HCT116 (cell line): Measurements from ENCODE around the gene MAST4. TPM values are rescaled to one million over a fixed set of nuclear protein-coding genes. Genes with fewer than 3 reads are reported as not detected.

Experiments used
- ATAC-seq: fragments of 200-7000 bp; cut with Tn5 transposase; 2 replicates; pipeline ENCODE4 v1.9.1; 2020; ENCODE audit warnings: mild to moderate bottlenecking, moderate library complexity
- BruUV-seq: library from RNA; stranded (reverse); fragments of 400-500 nt; replicated peaks from 2 replicates; lab custom pipeline; 2021; lab: Mats Ljungman, UMichigan
- CTCF ChIA-PET: fragments of 300-600 bp; sonication (Branson Sonifier 250); formaldehyde crosslinking; loops from one replicate; lab custom pipeline; 2021; ENCODE audit warnings: antibody characterized with exemption; lab: Charles Lee
- POLR2A ChIA-PET: fragments of 300-600, 350-600 bp; sonication (Branson Sonifier 250); formaldehyde crosslinking; loops from one replicate; lab custom pipeline; 2021; ENCODE audit warnings: antibody characterized with exemption; lab: Charles Lee
- RAD21 ChIA-PET, 2 experiments: fragments of 300-600 bp; sonication (Branson Sonifier 250); formaldehyde crosslinking; loops; one replicate each; lab custom pipeline; 2023; ENCODE audit warnings: low total read pairs in 2 of 2; ENCODE audit not compliant: uncharacterized antibody in 2 of 2, unreplicated experiment in 2 of 2, low non-redundant PET in 1 of 2; lab: Charles Lee
- DNase-seq: peaks from one replicate; pipeline ENCODE4 v3.0.0-alpha.2; 2010; ENCODE audit warnings: low read depth, low spot score
- H2AFZ ChIP-seq: fragments of 200-600 bp; shearing (Covaris generic), sonication (generic); 2 replicates; pipeline ENCODE4 v1.6.1; 2017; ENCODE audit warnings: low read depth, mixed run types, mixed read lengths, antibody characterized with exemption, low read length; ENCODE audit not compliant: poor library complexity, severe bottlenecking
- H3K27ac ChIP-seq: 2 replicates; pipeline ENCODE4 v1.5.1; 2012; ENCODE audit warnings: low read depth, low read length
- H3K27me3 ChIP-seq: fragments of 200-600 bp; sonication (generic); 2 replicates; pipeline ENCODE4 v1.6.1; 2016; ENCODE audit warnings: mixed run types, low read length, mixed read lengths; ENCODE audit not compliant: insufficient read depth
- H3K36me3 ChIP-seq, 2 experiments: fragments of 200-500 bp in 1 of 2; fragments of 200-600 bp in 1 of 2; sonication (Bioruptor generic) in 1 of 2; sonication (generic) in 1 of 2; 2 replicates each; pipeline versions ENCODE4 v1.5.1 to v1.6.1; 2014 to 2016; ENCODE audit warnings: low read length in 2 of 2, inconsistent platforms in 1 of 2, mixed read lengths in 1 of 2, mixed run types in 1 of 2; ENCODE audit not compliant: insufficient read depth in 2 of 2, control insufficient read depth in 1 of 2
- H3K4me1 ChIP-seq, 2 experiments: fragments of 200-600 bp in 1 of 2; sonication (generic) in 1 of 2; 2 replicates each; pipeline versions ENCODE4 v1.5.1 to v1.6.1; 2012 to 2017; ENCODE audit warnings: low read length in 2 of 2, inconsistent platforms in 1 of 2, mild to moderate bottlenecking in 1 of 2, mixed read lengths in 1 of 2, mixed run types in 1 of 2, moderate library complexity in 1 of 2; ENCODE audit not compliant: insufficient read depth in 2 of 2, control insufficient read depth in 1 of 2
- H3K4me2 ChIP-seq: fragments of 200-600 bp; sonication (generic); 2 replicates; pipeline ENCODE4 v1.6.1; 2017; ENCODE audit warnings: mixed run types, low read length, mixed read lengths
- H3K4me3 ChIP-seq, 2 experiments: fragments of 200-600 bp in 1 of 2; sonication (generic) in 1 of 2; replicated peaks in 1 of 2; 2 replicates each; pipeline ENCODE4 v1.5.1; 2011 to 2016; ENCODE audit warnings: low read length in 2 of 2, control low read depth in 1 of 2, low read depth in 1 of 2, mild to moderate bottlenecking in 1 of 2, mixed read lengths in 1 of 2, mixed run types in 1 of 2
- H3K79me2 ChIP-seq: fragments of 200-600 bp; sonication (generic); 2 replicates; pipeline ENCODE4 v1.6.1; 2017; ENCODE audit warnings: mild to moderate bottlenecking, mixed run types, low read length, moderate library complexity, mixed read lengths; ENCODE audit not compliant: insufficient read depth
- H3K9ac ChIP-seq: fragments of 200-600 bp; sonication (generic); 2 replicates; pipeline ENCODE4 v1.6.1; 2016; ENCODE audit warnings: low read length, mixed read lengths
- H3K9me2 ChIP-seq: fragments of 200-600 bp; sonication (generic), shearing (Covaris generic); 2 replicates; pipeline ENCODE4 v1.6.1; 2017; ENCODE audit warnings: mixed run types, mild to moderate bottlenecking, moderate library complexity; ENCODE audit not compliant: insufficient read depth
- H3K9me3 ChIP-seq, 2 experiments: fragments of 200-500 bp in 1 of 2; fragments of 200-600 bp in 1 of 2; sonication (Bioruptor generic) in 1 of 2; sonication (generic) in 1 of 2; 2 replicates each; pipeline ENCODE4 v1.6.1; 2014 to 2017; ENCODE audit warnings: low read length in 2 of 2, mixed read lengths in 2 of 2, inconsistent platforms in 1 of 2, low read depth in 1 of 2, mild to moderate bottlenecking in 1 of 2, mixed run types in 1 of 2, moderate library complexity in 1 of 2; ENCODE audit not compliant: control insufficient read depth in 1 of 2, insufficient read depth in 1 of 2
- H4K20me1 ChIP-seq: fragments of 200-600 bp; sonication (generic), shearing (Covaris generic); 2 replicates; pipeline ENCODE4 v1.6.1; 2017; ENCODE audit warnings: mixed run types, mild to moderate bottlenecking, moderate library complexity; ENCODE audit not compliant: insufficient read depth
- ATF3 ChIP-seq: IDR thresholded peaks from 2 replicates; pipeline ENCODE4 v1.6.1; 2012
- CBX3 ChIP-seq: IDR thresholded peaks from 2 replicates; pipeline ENCODE4 v1.6.1; 2012; ENCODE audit warnings: low read depth
- CEBPB ChIP-seq: IDR thresholded peaks from 2 replicates; pipeline ENCODE4 v1.6.1; 2012; ENCODE audit warnings: low read depth
- CTCF ChIP-seq, 3 experiments: fragments of 200-600 bp in 1 of 3; sonication (generic) in 1 of 3; IDR thresholded peaks in 2 of 3; conservative IDR thresholded peaks in 1 of 3; 2 replicates each; pipeline ENCODE4 v1.5.1; 2012 to 2017; ENCODE audit warnings: low read depth in 2 of 3, low read length in 2 of 3, antibody characterized with exemption in 1 of 3, borderline replicate concordance in 1 of 3, control low read depth in 1 of 3, mild to moderate bottlenecking in 1 of 3, mixed read lengths in 1 of 3, mixed run types in 1 of 3, moderate library complexity in 1 of 3; ENCODE audit not compliant: insufficient read depth in 1 of 3
- EGR1 ChIP-seq: IDR thresholded peaks from 2 replicates; pipeline ENCODE4 v1.6.1; 2012; ENCODE audit warnings: low read depth
- ELF1 ChIP-seq: IDR thresholded peaks from 2 replicates; pipeline ENCODE4 v1.6.1; 2012; ENCODE audit warnings: low read depth, borderline replicate concordance
- EZH2 ChIP-seq: fragments of 200-600 bp; sonication (generic); IDR thresholded peaks from 2 replicates; pipeline ENCODE4 v1.6.1; 2017; ENCODE audit warnings: antibody characterized with exemption, mixed run types
- EZH2phosphoT487 ChIP-seq: fragments of 200-600 bp; IDR thresholded peaks from 2 replicates; pipeline ENCODE4 v1.6.1; 2018; ENCODE audit warnings: antibody characterized with exemption, borderline replicate concordance
- FOSL1 ChIP-seq: IDR thresholded peaks from 2 replicates; pipeline ENCODE4 v1.6.1; 2012; ENCODE audit warnings: low read depth
- JUND ChIP-seq: IDR thresholded peaks from 2 replicates; pipeline ENCODE4 v1.6.1; 2012
- RAD21 ChIP-seq: IDR thresholded peaks from 2 replicates; pipeline ENCODE4 v1.6.1; 2012; ENCODE audit warnings: low read depth, mild to moderate bottlenecking
- SIN3A ChIP-seq: IDR thresholded peaks from 2 replicates; pipeline ENCODE4 v1.6.1; 2012; ENCODE audit warnings: low read depth
- SP1 ChIP-seq: IDR thresholded peaks from 2 replicates; pipeline ENCODE4 v1.6.1; 2012; ENCODE audit warnings: low read depth
- SRF ChIP-seq: IDR thresholded peaks from 2 replicates; pipeline ENCODE4 v1.6.1; 2012; ENCODE audit warnings: low read depth
- TCF7L2 ChIP-seq: IDR thresholded peaks from 2 replicates; pipeline ENCODE4 v1.7.0; 2011; ENCODE audit warnings: borderline replicate concordance, inconsistent platforms; ENCODE audit not compliant: insufficient read depth, insufficient read length; ENCODE audit errors: extremely low read depth
- YY1 ChIP-seq: IDR thresholded peaks from 2 replicates; pipeline ENCODE4 v1.6.1; 2011; ENCODE audit warnings: low read length, low read depth, moderate library complexity, mild to moderate bottlenecking; ENCODE audit not compliant: insufficient replicate concordance; ENCODE audit errors: extremely low read depth
- ZBTB33 ChIP-seq: IDR thresholded peaks from 2 replicates; pipeline ENCODE4 v1.6.1; 2011; ENCODE audit warnings: mild to moderate bottlenecking, low read length, moderate library complexity; ENCODE audit not compliant: insufficient replicate concordance; ENCODE audit errors: extremely low read depth
- ZFX ChIP-seq: fragments of 450-650 bp; IDR thresholded peaks from 2 replicates; pipeline ENCODE4 v1.6.1; 2017
- ZNF274 ChIP-seq: fragments of 200-500 bp; sonication (Bioruptor generic); IDR thresholded peaks from 2 replicates; pipeline ENCODE4 v1.6.1; 2014; ENCODE audit warnings: mild to moderate bottlenecking, low read depth, low read length, inconsistent platforms
- intact Hi-C: fragments of 100-400 bp; cut with micrococcal nuclease; formaldehyde crosslinking; loops from 2 replicates; pipeline ENCODE4 v1.10.0; 2022
- total RNA-seq: library from RNA; stranded (reverse); gene quantifications from one replicate; pipeline ENCODE4 v1.2.1, GENCODE V29; 2021; ENCODE audit not compliant: unreplicated experiment
- TF ChIP-seq, protein P1 (sequence below): IDR thresholded peaks from 2 replicates; pipeline ENCODE4 v1.6.1; 2012

MAST4 gene
- total RNA-seq, 1 experiment from 2014 or later, result 1.1 TPM

DNA sequence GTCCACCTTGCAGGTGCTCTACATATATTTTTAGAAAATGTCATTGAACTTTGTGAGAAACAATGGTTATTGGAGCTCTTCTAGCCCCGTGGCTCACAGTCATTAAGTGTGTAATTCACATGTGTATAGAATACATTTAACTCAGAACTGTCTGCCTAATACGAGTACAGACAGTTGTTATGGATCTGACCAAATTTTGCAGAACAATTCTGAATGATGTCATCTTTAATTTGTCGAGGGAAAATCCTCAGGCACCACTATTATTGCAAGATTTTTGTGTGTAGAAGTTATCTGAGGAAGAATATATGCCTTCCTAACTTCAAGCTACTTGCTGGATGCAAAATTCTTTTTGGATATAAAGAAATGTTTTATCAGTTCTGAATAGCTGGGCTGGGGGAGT is 383.5 kb downstream of the MAST4 start (continued):
- no peak for TF ChIP-seq RAD21
- no peak for TF ChIP-seq CEBPB
- no peak for TF ChIP-seq YY1
- TF ChIP-seq SIN3A, result no peak
- TF ChIP-seq ATF3, result no peak
- TF ChIP-seq EGR1, result no peak
- TF ChIP-seq TCF7L2, result no peak
- no peak for TF ChIP-seq SP1
- TF ChIP-seq EZH2phosphoT487, result no peak
- no peak for TF ChIP-seq SRF

DNA sequence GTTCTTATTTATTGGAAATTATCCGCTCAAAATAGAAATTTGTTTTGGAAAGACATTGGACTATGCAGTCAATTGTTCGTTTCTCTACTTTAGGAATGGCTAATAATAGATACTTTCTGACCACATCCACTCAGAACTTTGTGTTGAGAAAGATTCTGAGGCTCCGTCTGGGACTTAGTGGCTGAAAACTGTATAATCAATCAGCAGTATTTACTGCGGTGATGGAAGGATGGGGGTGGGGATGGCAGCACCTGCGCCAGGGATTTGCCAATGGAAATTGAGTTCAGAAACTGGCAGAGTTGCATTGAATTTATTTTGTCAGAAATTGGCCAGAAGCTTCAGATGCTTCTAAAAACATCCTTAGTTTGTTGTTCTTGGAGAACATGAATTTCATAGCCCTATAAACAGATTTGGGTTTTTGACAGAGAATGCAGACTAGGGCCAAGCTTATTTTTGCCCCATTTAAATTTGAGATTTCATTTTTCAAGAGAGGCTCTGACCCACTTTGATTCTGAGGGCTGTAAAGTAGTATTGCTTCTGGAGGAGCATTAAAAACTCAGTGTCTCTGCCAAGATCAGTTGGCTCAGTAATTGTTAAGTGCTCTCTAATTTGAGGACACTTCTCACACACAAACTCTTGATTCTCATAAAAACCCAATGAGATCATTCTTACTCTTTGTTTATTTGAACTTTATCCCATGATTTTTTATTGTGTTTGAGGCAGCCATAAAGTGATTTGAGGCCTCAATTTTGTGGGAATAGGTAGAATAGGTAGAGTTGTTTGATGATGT is 385.3 kb downstream of the MAST4 start:
- POLR2A ChIA-PET, result no interaction called here
- no peak for ATAC-seq
- intact Hi-C loops, result no loop called here

More for the DNA sequence above, 385.3 kb downstream of the MAST4 start:
- ChIA-PET RAD21 (no interaction called here), CTCF (no interaction called here)
- H3K9me3 ChIP-seq, result no peaks in the 10 kb centered on the region
- H3K9ac ChIP-seq, result no peak overlapping the region
- H2AFZ ChIP-seq, result no peak overlapping the region
- H3K4me2 ChIP-seq, result no peak overlapping the region
- H3K79me2 ChIP-seq, result no peaks in the 10 kb centered on the region
- no peak for DNase-seq
- H3K27me3 ChIP-seq, result peaks cover 75% of the 10 kb centered on the region
- no peak for TF ChIP-seq SIN3A
- TF ChIP-seq SP1, result no peak
- no peak for TF ChIP-seq EGR1
- no peak for TF ChIP-seq ZFX
- no peak for TF ChIP-seq ZBTB33
- TF ChIP-seq SRF, result no peak
- no peak for TF ChIP-seq JUND
- TF ChIP-seq FOSL1, result no peak
- no peak for TF ChIP-seq YY1
- TF ChIP-seq TCF7L2, result no peak
- no peak for TF ChIP-seq CBX3
- TF ChIP-seq ELF1, result no peak
- no peak for TF ChIP-seq CTCF (IDR thresholded peaks at IDR 0.05 in 2 of 3, conservative IDR thresholded peaks at IDR 0.05 in 1 of 3; ENCODE audit: borderline replicate concordance in 1 of 3, insufficient read depth in 1 of 3, low read depth in 2 of 3, low read length in 2 of 3)
- no peak for TF ChIP-seq EZH2
- no peak for TF ChIP-seq RAD21
- TF ChIP-seq ZNF274, result no peak
- no peak for TF ChIP-seq CEBPB
- TF ChIP-seq ATF3, result no peak
- TF ChIP-seq, protein P1, sequence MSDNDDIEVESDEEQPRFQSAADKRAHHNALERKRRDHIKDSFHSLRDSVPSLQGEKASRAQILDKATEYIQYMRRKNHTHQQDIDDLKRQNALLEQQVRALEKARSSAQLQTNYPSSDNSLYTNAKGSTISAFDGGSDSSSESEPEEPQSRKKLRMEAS, result no peak
- no peaks in the 10 kb centered on the region for H4K20me1 ChIP-seq
- H3K36me3 ChIP-seq, result no peaks in the 10 kb centered on the region
- no peak overlapping the region for H3K4me3 ChIP-seq
- BruUV-seq, result no TSS peak
- no peaks in the 10 kb centered on the region for H3K4me1 ChIP-seq
- H3K9me2 ChIP-seq, result no peaks in the 10 kb centered on the region
- no peak overlapping the region for H3K27ac ChIP-seq
